Measurements from ENCODE around the gene C12orf42.

C12orf42 gene

DNA sequence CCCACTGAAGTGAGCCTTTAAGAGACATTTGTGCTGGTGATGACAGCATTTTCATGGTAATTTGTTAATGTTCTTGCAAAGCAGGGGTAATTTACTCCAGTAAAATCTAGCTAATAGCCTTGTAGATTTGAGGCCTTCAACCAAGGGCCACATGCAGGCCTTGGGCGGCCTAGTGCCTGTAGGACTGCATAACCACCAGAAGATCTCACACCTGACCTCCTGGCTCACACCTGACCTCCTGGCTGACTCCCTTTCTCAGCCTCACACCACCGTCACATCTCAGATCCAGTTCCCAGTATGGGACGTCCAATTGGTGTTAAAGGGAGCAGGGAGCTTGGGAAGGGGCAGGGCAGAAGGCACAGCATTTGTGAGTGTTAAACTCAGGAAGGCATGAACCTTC lies 26.9 kb downstream of the C12orf42 start:
- TF ChIP-seq, protein P1, sequence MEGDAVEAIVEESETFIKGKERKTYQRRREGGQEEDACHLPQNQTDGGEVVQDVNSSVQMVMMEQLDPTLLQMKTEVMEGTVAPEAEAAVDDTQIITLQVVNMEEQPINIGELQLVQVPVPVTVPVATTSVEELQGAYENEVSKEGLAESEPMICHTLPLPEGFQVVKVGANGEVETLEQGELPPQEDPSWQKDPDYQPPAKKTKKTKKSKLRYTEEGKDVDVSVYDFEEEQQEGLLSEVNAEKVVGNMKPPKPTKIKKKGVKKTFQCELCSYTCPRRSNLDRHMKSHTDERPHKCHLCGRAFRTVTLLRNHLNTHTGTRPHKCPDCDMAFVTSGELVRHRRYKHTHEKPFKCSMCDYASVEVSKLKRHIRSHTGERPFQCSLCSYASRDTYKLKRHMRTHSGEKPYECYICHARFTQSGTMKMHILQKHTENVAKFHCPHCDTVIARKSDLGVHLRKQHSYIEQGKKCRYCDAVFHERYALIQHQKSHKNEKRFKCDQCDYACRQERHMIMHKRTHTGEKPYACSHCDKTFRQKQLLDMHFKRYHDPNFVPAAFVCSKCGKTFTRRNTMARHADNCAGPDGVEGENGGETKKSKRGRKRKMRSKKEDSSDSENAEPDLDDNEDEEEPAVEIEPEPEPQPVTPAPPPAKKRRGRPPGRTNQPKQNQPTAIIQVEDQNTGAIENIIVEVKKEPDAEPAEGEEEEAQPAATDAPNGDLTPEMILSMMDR (IDR thresholded peaks at IDR 0.05; ENCODE audit: insufficient read depth, low read length, missing control alignments) = no peak
- CTCF ChIA-PET = no interaction called here
- no peak for DNase-seq (ENCODE audit: low read depth, low spot score)
- no peak overlapping the region for H3K4me3 ChIP-seq (ENCODE audit: low read depth, low read length)
- POLR2A ChIA-PET = no interaction called here

DNA sequence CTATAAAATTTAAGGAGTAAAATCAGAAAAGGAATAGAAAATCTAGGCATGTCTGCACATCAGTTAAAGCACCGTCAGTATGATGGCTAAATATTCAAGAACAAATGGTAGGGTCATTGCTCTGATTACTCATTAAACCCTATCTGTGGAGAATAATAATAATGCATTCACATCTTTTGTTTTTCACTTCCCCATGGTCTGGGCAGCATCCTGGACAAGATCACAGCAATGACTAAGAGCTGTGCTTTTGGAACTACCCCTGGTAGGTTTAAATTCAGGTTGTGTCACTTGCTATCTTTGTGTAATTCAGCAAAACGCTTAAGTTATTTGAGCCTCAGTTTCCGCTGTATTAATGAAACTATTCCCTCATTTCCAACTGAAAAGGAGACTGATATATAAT lies 33.1 kb downstream of the C12orf42 start:
- TF ChIP-seq, protein P1 (IDR thresholded peaks at IDR 0.05; ENCODE audit: insufficient read depth, low read length, missing control alignments) = no peak
- no peak overlapping the region for H3K4me3 ChIP-seq (ENCODE audit: low read depth, low read length)
- POLR2A ChIA-PET = no interaction called here
- no peak for DNase-seq (ENCODE audit: low read depth, low spot score)
- CTCF ChIA-PET = no interaction called here

DNA sequence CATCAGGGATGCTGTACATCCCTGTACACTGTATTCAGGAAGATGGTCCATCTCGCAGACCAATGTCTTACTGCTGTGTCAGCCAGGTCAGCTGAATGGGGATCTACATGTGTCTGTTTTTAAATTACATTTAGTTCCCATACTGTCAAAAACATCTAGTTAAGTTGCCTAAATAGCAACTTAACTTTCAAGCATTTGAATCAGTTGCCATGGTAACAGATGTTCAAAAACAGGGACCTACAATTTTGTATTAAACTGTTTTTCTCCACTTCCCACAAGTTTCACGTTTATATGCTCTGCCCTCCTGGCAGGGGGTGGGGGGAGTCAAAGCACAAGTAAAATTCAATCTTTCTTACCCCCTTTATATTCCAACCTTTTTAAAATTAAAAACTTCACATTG lies 38.3 kb downstream of the C12orf42 start:
- ChIA-PET CTCF (no interaction called here), POLR2A (no interaction called here)
- DNase-seq (ENCODE audit: low read depth, low spot score) = no peak
- no peak overlapping the region for H3K4me3 ChIP-seq (ENCODE audit: low read depth, low read length)
- TF ChIP-seq, protein P1 (IDR thresholded peaks at IDR 0.05; ENCODE audit: insufficient read depth, low read length, missing control alignments) = no peak

DNA sequence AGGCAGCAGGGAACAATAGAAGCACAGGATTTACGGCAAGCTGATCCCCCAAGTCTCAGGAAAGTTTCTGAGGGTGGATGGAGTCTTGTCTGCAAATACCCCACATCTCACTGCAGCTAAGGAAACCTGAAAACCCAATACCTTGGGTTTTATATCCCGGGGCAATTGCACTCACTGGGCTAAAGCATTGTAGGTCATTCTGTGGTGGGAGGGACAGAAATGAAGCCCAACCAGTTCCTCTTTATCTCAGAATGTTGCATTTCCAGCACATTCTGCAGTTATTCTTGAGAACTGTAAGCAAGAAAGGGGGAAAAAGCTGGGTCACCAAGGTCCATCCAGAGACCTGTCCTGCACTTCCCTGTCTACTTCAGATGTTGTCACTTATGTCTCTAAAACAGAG lies 39.8 kb downstream of the C12orf42 start:
- POLR2A ChIA-PET = no interaction called here
- TF ChIP-seq, protein P1 (IDR thresholded peaks at IDR 0.05; ENCODE audit: insufficient read depth, low read length, missing control alignments) = no peak

DNA sequence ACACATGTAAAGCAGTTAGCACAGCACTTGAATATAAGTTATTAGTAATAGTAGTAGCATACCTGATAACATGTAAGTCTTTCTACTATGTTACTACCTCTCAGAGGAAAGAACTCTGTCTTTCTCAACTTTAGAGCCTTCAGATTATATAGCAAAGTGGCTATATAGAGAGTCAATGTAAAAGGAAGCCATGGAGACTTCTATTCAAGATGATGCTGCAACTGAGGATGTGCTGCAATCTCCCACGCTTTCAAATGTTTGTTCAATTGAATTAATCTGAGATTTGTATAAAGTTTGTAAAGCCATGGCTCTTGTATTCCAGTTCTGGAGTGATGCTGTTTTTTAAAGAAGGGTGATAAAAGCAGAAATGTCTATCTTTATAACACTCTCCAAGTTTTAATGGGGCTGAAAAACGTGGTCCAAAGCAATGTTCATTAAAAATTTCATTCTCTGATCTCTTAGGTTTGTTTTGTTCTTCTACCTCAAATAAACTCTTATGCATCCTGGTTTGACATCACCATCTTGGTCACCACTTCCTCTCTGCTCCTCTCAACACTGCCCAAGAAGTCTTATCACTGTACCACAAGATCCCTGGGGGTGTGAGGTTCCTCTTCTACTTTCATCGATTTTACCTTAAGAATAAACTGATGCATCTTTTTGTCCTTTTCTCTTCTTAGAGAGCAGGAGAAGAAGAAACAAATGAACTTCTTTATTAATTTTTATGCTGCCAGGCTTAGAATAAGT lies 40.6 kb downstream of the C12orf42 start:
- no peak for DNase-seq (ENCODE audit: low read depth, low spot score)
- TF ChIP-seq, protein P1 (IDR thresholded peaks at IDR 0.05; ENCODE audit: insufficient read depth, low read length, missing control alignments) = no peak
- POLR2A ChIA-PET = no interaction called here
- H3K4me3 ChIP-seq (ENCODE audit: low read depth, low read length) = no peak overlapping the region
- CTCF ChIA-PET = no interaction called here

More for the DNA sequence above, 39.8 kb downstream of the C12orf42 start:
- H3K4me3 ChIP-seq (ENCODE audit: low read depth, low read length) = no peak overlapping the region
- CTCF ChIA-PET = no interaction called here
- DNase-seq (ENCODE audit: low read depth, low spot score) = no peak

DNA sequence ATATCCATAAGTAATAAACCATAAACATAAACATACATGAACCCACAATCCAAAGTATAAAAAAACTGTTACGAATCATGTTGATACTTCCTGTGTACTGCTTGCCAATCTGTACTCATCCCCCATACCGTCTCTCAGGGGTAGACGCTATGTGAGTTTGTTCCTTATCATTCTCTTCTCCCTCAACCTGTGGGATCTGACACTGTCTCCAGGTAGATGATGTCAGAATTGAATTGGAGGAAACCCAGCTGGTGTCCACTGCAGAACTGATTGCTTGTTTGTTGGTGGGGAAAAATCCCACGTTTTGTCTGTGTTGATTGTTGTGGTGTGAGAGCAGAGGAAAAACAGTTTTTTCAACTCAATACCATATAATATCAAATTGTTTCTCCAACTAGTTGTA lies 50.8 kb downstream of the C12orf42 start:
- POLR2A ChIA-PET = no interaction called here
- no peak overlapping the region for H3K4me3 ChIP-seq (ENCODE audit: low read depth, low read length)
- CTCF ChIA-PET = no interaction called here
- DNase-seq (ENCODE audit: low read depth, low spot score) = no peak
- TF ChIP-seq, protein P1 (IDR thresholded peaks at IDR 0.05; ENCODE audit: insufficient read depth, low read length, missing control alignments) = no peak

Measured in AG04449 (cell line).